SH-SY5Y (cell line): ENCODE measurements around the gene SHISA4.

Source experiments
- GATA2 ChIP-seq: IDR thresholded peaks from 2 replicates; pipeline ENCODE4 v1.6.1; 2011; ENCODE audit warnings: mild to moderate bottlenecking, low read depth, low read length
- GATA3 ChIP-seq: IDR thresholded peaks from 2 replicates; pipeline ENCODE4 v1.6.1; 2011; ENCODE audit warnings: low read depth, mild to moderate bottlenecking, low read length, moderate library complexity

GRCh38 chr1:201874672-201875071 lies 14.0 kb upstream of the SHISA4 start:
- TF ChIP-seq GATA2 (no peak), GATA3 (no peak)
